HG03064 (cell line): Measurements from ENCODE around the gene CDKL4.
"Not testable (repeated sequence)": the region's sequence is repeated elsewhere in the genome, so short reads cannot be mapped to it uniquely, and the experiment has no call there.

Experiments used
- ATAC-seq: cut with Tn5 transposase; IDR thresholded peaks from one replicate; pipeline ENCODE4 v1.9.1; 2021; ENCODE audit warnings: low read depth; ENCODE audit not compliant: unreplicated experiment

CDKL4 gene

GRCh38 chr2:39146630-39147029 is 97.1 kb downstream of the CDKL4 start:
- no peak for ATAC-seq

- ATAC-seq: no peak
Observed at GRCh38 chr2:39145906-39146421, 97.8 kb downstream of the CDKL4 start.

GRCh38 chr2:39144416-39144815 is 99.4 kb downstream of the CDKL4 start:
- no peak for ATAC-seq

- ATAC-seq: no peak
Observed at GRCh38 chr2:39142904-39143605, 100.7 kb downstream of the CDKL4 start.

- no peak for ATAC-seq
Observed at GRCh38 chr2:39141334-39142271, 102.2 kb downstream of the CDKL4 start.

- ATAC-seq: not testable (repeated sequence)
Observed at GRCh38 chr2:39140948-39141333, 102.8 kb downstream of the CDKL4 start.

- ATAC-seq: no peak
Observed at GRCh38 chr2:39140322-39140847, 103.4 kb downstream of the CDKL4 start.

- ATAC-seq: no peak
Observed at GRCh38 chr2:39139511-39140237, 104.1 kb downstream of the CDKL4 start.

- ATAC-seq: no peak
Observed at GRCh38 chr2:39138837-39139211, 104.9 kb downstream of the CDKL4 start.

- not testable (repeated sequence) for ATAC-seq
Observed at GRCh38 chr2:39138187-39138836, 105.5 kb downstream of the CDKL4 start.

GRCh38 chr2:39136799-39137198 is 107.0 kb downstream of the CDKL4 start:
- ATAC-seq: no peak

- ATAC-seq: no peak
Observed at GRCh38 chr2:39135690-39136259, 108.0 kb downstream of the CDKL4 start.

GRCh38 chr2:39133215-39133851 is 110.4 kb downstream of the CDKL4 start:
- ATAC-seq: no peak

- ATAC-seq: peak; percentile 48
Observed at GRCh38 chr2:39128919-39129391, 114.8 kb downstream of the CDKL4 start.

- ATAC-seq: peak; percentile 53
Observed at GRCh38 chr2:39127973-39128372, 115.8 kb downstream of the CDKL4 start.
